AG10803 (cell line): Measurements from ENCODE around the gene PLXDC2.
"Not testable (repeated sequence)": the region's sequence is repeated elsewhere in the genome, so short reads cannot be mapped to it uniquely, and the experiment has no call there.

Experiments
- DNase-seq: peaks from one replicate; pipeline ENCODE4 v3.0.0; 2010; ENCODE audit warnings: low read depth
- H3K4me3 ChIP-seq: 2 replicates; pipeline ENCODE4 v1.5.1; 2011; ENCODE audit warnings: mild to moderate bottlenecking, low read length, control low read depth
- CTCF ChIP-seq: conservative IDR thresholded peaks from 2 replicates; pipeline ENCODE4 v1.5.1; 2011; ENCODE audit warnings: mild to moderate bottlenecking, low read length, control low read depth, inconsistent platforms

Gene PLXDC2

DNA sequence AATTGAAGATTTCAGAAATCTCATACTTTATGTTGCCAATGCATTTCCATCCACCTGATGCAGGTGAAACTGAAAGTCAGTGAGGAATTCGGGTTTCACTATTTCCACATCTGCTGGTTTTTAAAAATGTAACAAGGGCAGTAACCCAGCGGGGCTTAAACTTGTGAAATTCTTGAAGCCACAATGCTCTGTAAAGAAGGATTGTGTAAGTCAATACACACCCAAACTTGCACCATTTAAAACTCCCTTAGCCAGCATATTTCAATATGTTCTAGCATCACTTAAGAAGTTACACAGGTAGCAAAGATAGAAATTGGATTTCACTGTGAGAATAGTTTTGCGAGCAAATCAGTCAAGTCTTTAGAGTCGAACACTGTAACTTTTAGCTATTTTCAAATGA is 386.1 kb downstream of the PLXDC2 start:
- no peak overlapping the region for H3K4me3 ChIP-seq
- DNase-seq, result no peak
- TF ChIP-seq CTCF, result no peak

DNA sequence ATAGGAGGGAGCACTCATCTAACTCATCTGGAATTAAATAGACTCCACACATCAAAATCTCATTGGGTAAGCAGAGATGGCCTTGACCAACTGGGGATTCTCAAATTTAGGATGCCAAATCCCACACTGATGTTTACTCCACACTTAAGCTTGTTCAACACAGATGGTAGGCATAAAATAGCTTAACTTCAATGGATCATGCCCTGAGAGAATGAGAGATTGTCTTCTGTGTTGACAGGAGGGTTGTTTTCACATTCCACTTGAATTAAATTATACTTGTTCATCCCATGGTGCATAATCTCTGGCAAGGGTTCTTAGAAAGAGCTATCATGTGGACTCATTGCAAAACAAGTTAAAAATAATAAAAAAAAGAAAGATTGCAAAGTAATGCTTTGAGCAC is 391.4 kb downstream of the PLXDC2 start:
- TF ChIP-seq CTCF, result no peak
- DNase-seq, result no peak
- no peak overlapping the region for H3K4me3 ChIP-seq

DNA sequence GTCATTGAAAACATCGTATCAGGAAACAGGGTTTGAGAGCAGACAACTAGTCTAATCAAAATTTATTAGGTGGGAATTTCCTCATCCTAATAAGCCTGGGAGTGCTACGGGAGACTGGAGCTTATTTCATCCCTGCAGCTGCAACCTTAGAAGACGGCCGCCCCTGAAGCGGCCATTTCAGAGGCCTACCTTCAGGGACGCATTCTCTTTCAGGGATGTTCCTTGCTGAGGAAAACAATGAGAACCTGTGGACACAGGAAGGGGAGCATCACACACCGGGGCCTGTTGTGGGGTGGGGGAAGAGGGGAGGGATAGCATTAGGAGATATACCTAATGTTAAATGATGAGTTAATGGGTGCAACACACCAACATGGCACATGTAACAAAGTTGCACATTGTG is 392.9 kb downstream of the PLXDC2 start:
- H3K4me3 ChIP-seq, DNase-seq: not testable (repeated sequence)

GRCh38 chr10:20215547-20216152 is 399.4 kb downstream of the PLXDC2 start:
- TF ChIP-seq CTCF, result no peak
- no peak for DNase-seq
- no peak overlapping the region for H3K4me3 ChIP-seq

GRCh38 chr10:20221356-20221755 is 405.1 kb downstream of the PLXDC2 start:
- no peak for TF ChIP-seq CTCF
- DNase-seq, result no peak
- no peak overlapping the region for H3K4me3 ChIP-seq

DNA sequence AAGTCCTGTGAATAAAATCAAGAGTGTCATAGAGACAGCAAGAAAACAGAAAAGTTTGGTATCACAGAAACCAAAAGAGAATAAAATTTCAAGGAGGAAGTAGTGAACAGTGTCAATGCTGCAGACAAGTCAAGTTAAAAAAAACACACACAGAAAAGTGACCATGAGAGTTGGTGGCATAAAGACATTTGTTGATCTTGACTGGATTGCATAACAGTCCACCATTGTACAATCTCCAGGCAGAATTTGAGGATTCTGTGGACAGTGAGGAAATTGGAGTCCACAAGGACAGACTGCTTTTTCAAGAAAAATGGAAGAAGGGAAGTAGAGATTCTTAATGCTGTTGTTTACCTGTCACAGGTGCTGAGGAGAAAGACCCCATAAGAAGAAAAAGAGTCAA is 412.5 kb downstream of the PLXDC2 start:
- no peak for TF ChIP-seq CTCF
- DNase-seq, result no peak
- no peak overlapping the region for H3K4me3 ChIP-seq

GRCh38 chr10:20232079-20232705 is 416.0 kb downstream of the PLXDC2 start:
- H3K4me3 ChIP-seq, result no peak overlapping the region
- TF ChIP-seq CTCF, result no peak

DNA sequence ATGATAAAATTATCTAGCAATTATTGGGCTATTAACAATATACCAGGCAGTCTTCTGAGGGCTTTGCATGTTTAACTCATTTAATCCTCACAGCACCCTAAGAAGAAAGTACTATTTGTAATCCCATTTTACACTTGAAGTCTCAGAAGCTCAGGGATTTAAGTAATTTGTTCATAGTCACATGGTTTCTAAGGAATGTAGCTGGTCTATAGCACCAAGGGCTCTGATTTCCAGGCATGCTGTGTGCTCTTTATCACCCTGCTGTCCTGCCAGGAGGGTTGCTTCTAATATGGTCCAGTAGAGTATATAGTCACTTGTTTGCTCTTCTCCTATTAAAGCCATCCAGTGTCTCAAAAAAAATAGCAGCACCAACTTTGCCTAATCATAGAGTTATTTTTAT is 417.2 kb downstream of the PLXDC2 start:
- no peak for DNase-seq
- TF ChIP-seq CTCF, result no peak
- no peak overlapping the region for H3K4me3 ChIP-seq

More at GRCh38 chr10:20232079-20232705, 416.0 kb downstream of the PLXDC2 start:
- DNase-seq, result no peak
